H1 (cell line): ENCODE measurements around the gene ZFR. TPM values are rescaled to one million over a fixed set of nuclear protein-coding genes. Genes with fewer than 3 reads are reported as not detected.

Source experiments
- CTCF ChIA-PET: fragments of 300-600 bp; sonication (Branson Sonifier 250); formaldehyde crosslinking; loops from one replicate; lab custom pipeline; 2021; ENCODE audit not compliant: partially characterized antibody; lab: Charles Lee
- POLR2A ChIA-PET: fragments of 300-600 bp; sonication (Branson Sonifier 250); formaldehyde crosslinking; loops from one replicate; lab custom pipeline; 2021; ENCODE audit warnings: inconsistent platforms; ENCODE audit not compliant: partially characterized antibody; lab: Charles Lee
- DNase-seq, 2 experiments: peaks; one replicate each; pipeline versions ENCODE4 v3.0.0 to v3.0.0-alpha.2; 2010 to 2022; ENCODE audit warnings: low spot score in 2 of 2, low read depth in 1 of 2, mixed read lengths in 1 of 2
- FAIRE-seq: peaks from 2 replicates; lab custom pipeline; 2011; peaks lifted over from hg19 to GRCh38; lab: Jason Lieb, UNC
- H2AFZ ChIP-seq: 2 replicates; pipeline ENCODE4 v1.8.1; 2012; ENCODE audit warnings: low read length, inconsistent platforms
- H2AK5ac ChIP-seq: 2 replicates; pipeline ENCODE4 v1.6.1; 2013; ENCODE audit warnings: low read depth, low read length
- H2BK120ac ChIP-seq: replicated peaks from 2 replicates; pipeline ENCODE3; 2013; ENCODE audit warnings: low read depth, low read length, inconsistent platforms
- H2BK12ac ChIP-seq: 2 replicates; pipeline ENCODE4 v1.6.1; 2013; ENCODE audit warnings: low read depth, low read length
- H2BK15ac ChIP-seq: 2 replicates; pipeline ENCODE4 v1.6.1; 2013; ENCODE audit warnings: low read length
- H2BK20ac ChIP-seq: 2 replicates; pipeline ENCODE4 v1.6.1; 2013; ENCODE audit warnings: low read length
- H2BK5ac ChIP-seq: 2 replicates; pipeline ENCODE4 v1.6.1; 2013; ENCODE audit warnings: low read depth, low read length
- H3K14ac ChIP-seq: 2 replicates; pipeline ENCODE4 v1.6.1; 2013; ENCODE audit warnings: inconsistent platforms; ENCODE audit not compliant: insufficient read length
- H3K18ac ChIP-seq: 2 replicates; pipeline ENCODE4 v1.6.1; 2013; ENCODE audit warnings: low read length; ENCODE audit errors: extremely low read depth
- H3K23ac ChIP-seq: 2 replicates; pipeline ENCODE4 v1.6.1; 2013; ENCODE audit warnings: inconsistent platforms; ENCODE audit not compliant: insufficient read length
- H3K23me2 ChIP-seq: 2 replicates; pipeline ENCODE4 v1.6.1; 2013; ENCODE audit warnings: low read depth, low read length
- H3K27ac ChIP-seq: 2 replicates; pipeline ENCODE4 v1.6.1; 2011; ENCODE audit warnings: low read depth, low read length, inconsistent platforms
- H3K27me3 ChIP-seq, 4 experiments: replicated peaks in 1 of 4; 1 replicate in 1 of 4; 2 replicates in 3 of 4; pipeline versions ENCODE4 v1.6.1 to v1.8.1; 2011 to 2013; ENCODE audit warnings: low read length in 3 of 4, mild to moderate bottlenecking in 3 of 4, inconsistent platforms in 2 of 4, mixed read lengths in 2 of 4, moderate library complexity in 1 of 4; ENCODE audit not compliant: control insufficient read depth in 3 of 4, insufficient read depth in 3 of 4; ENCODE audit errors: extremely low read depth in 1 of 4
- H3K36me3 ChIP-seq, 4 experiments: 2 replicates each; pipeline versions ENCODE4 v1.6.1 to v1.8.1; 2011 to 2013; ENCODE audit warnings: mild to moderate bottlenecking in 4 of 4, low read length in 3 of 4, moderate library complexity in 2 of 4, control low read depth in 1 of 4, inconsistent platforms in 1 of 4; ENCODE audit not compliant: insufficient read depth in 4 of 4, control insufficient read depth in 2 of 4
- H3K4ac ChIP-seq: replicated peaks from 2 replicates; pipeline ENCODE3; 2013; ENCODE audit warnings: low read length, low read depth, mixed read lengths, inconsistent platforms; ENCODE audit not compliant: insufficient read length
- H3K4me1 ChIP-seq, 4 experiments: replicated peaks in 1 of 4; 1 replicate in 1 of 4; 2 replicates in 3 of 4; pipeline versions ENCODE4 v1.6.1 to v1.8.1; 2011 to 2013; ENCODE audit warnings: low read length in 3 of 4, inconsistent platforms in 2 of 4, mixed read lengths in 1 of 4; ENCODE audit not compliant: insufficient read depth in 4 of 4, control insufficient read depth in 3 of 4
- H3K4me2 ChIP-seq, 2 experiments: 2 replicates each; pipeline versions ENCODE4 v1.6.1 to v1.8.1; 2011 to 2013; ENCODE audit warnings: low read depth in 2 of 2, low read length in 2 of 2, control low read depth in 1 of 2, inconsistent platforms in 1 of 2, mild to moderate bottlenecking in 1 of 2; ENCODE audit not compliant: insufficient read depth in 1 of 2
- H3K4me3 ChIP-seq, 4 experiments: fragments of 200-600, 300-600 bp in 1 of 4; sonication (generic), shearing (Covaris generic), sonication (Bioruptor Twin) in 1 of 4; 2 replicates each; pipeline versions ENCODE4 v1.5.1 to v1.8.1; 2011 to 2016; ENCODE audit warnings: low read length in 4 of 4, low read depth in 3 of 4, control low read depth in 2 of 4, inconsistent platforms in 2 of 4, mild to moderate bottlenecking in 2 of 4, mixed read lengths in 1 of 4, moderate library complexity in 1 of 4; ENCODE audit not compliant: insufficient read depth in 2 of 4; ENCODE audit errors: extremely low read depth in 1 of 4
- H3K56ac ChIP-seq: replicated peaks from 2 replicates; pipeline ENCODE3; 2013; ENCODE audit warnings: low read depth, mild to moderate bottlenecking, mixed read lengths, low read length, inconsistent platforms; ENCODE audit not compliant: insufficient read length
- H3K79me1 ChIP-seq: 2 replicates; pipeline ENCODE4 v1.6.1; 2013; ENCODE audit warnings: low read depth, low read length, control low read depth
- H3K79me2 ChIP-seq, 2 experiments: 2 replicates each; pipeline versions ENCODE4 v1.6.1 to v1.8.1; 2012 to 2013; ENCODE audit warnings: low read length in 2 of 2, mild to moderate bottlenecking in 2 of 2, inconsistent platforms in 1 of 2; ENCODE audit not compliant: insufficient read depth in 2 of 2, control insufficient read depth in 1 of 2
- H3K9ac ChIP-seq, 4 experiments: replicated peaks in 1 of 4; 1 replicate in 1 of 4; 2 replicates in 3 of 4; pipeline versions ENCODE4 v1.6.1 to v1.8.1; 2011 to 2013; ENCODE audit warnings: low read depth in 3 of 4, low read length in 3 of 4, control low read depth in 2 of 4, mild to moderate bottlenecking in 2 of 4, moderate library complexity in 2 of 4, inconsistent platforms in 1 of 4; ENCODE audit errors: extremely low read depth in 1 of 4
- H3K9me3 ChIP-seq, 2 experiments: 2 replicates each; pipeline versions ENCODE4 v1.6.1 to v1.8.1; 2012 to 2013; ENCODE audit warnings: mild to moderate bottlenecking in 2 of 2, moderate library complexity in 2 of 2, control low read depth in 1 of 2, inconsistent platforms in 1 of 2, low read depth in 1 of 2, low read length in 1 of 2, mixed read lengths in 1 of 2; ENCODE audit not compliant: insufficient read depth in 2 of 2
- H4K20me1 ChIP-seq, 2 experiments: replicated peaks in 1 of 2; 2 replicates each; pipeline versions ENCODE3 to v1.8.1; 2011 to 2013; ENCODE audit warnings: inconsistent platforms in 2 of 2, low read length in 2 of 2, mild to moderate bottlenecking in 1 of 2; ENCODE audit not compliant: insufficient read depth in 2 of 2, control insufficient read depth in 1 of 2
- H4K5ac ChIP-seq: 2 replicates; pipeline ENCODE4 v1.6.1; 2013; ENCODE audit warnings: low read length, low read depth, mixed read lengths, inconsistent platforms; ENCODE audit not compliant: insufficient read length
- H4K8ac ChIP-seq: 2 replicates; pipeline ENCODE4 v1.8.0; 2013; ENCODE audit warnings: mild to moderate bottlenecking, moderate library complexity, low read length, inconsistent platforms; ENCODE audit not compliant: insufficient read depth; ENCODE audit errors: extremely low read depth
- H4K91ac ChIP-seq: replicated peaks from 2 replicates; pipeline ENCODE3; 2013; ENCODE audit warnings: low read length, mixed read lengths, inconsistent platforms; ENCODE audit not compliant: insufficient read length
- CBX5 ChIP-seq: fragments of 300-800, 300-1000 bp; sonication (generic); IDR thresholded peaks from 2 replicates; pipeline ENCODE4 v1.7.1; 2016; ENCODE audit warnings: antibody characterized with exemption, low read length, low read depth
- CTBP2 ChIP-seq: IDR thresholded peaks from 2 replicates; pipeline ENCODE4 v1.7.0; 2011; ENCODE audit warnings: borderline replicate concordance, mild to moderate bottlenecking, moderate library complexity, mixed read lengths, low read length; ENCODE audit not compliant: insufficient read depth, insufficient read length
- EP300 ChIP-seq, 2 experiments: IDR thresholded peaks; 1 replicate in 1 of 2; 2 replicates in 1 of 2; pipeline ENCODE4 v1.6.1; 2011 to 2012; ENCODE audit warnings: low read depth in 2 of 2, low read length in 2 of 2, mild to moderate bottlenecking in 2 of 2, borderline replicate concordance in 1 of 2, inconsistent platforms in 1 of 2, moderate library complexity in 1 of 2
- EZH2 ChIP-seq: fragments of 200-600 bp; sonication (generic); IDR thresholded peaks from 2 replicates; pipeline ENCODE4 v1.7.1; 2012; ENCODE audit warnings: low read depth, mild to moderate bottlenecking, moderate library complexity, low read length, inconsistent platforms; ENCODE audit not compliant: severe bottlenecking
- HDAC6 ChIP-seq: IDR thresholded peaks from one replicate; pipeline ENCODE4 v1.7.1; 2012; ENCODE audit warnings: low read depth, mild to moderate bottlenecking, inconsistent platforms, low read length, moderate library complexity
- POLR2AphosphoS5 ChIP-seq: IDR thresholded peaks from 2 replicates; pipeline ENCODE4 v1.6.1; 2011; ENCODE audit warnings: low read depth, low read length
- POU5F1 ChIP-seq: IDR thresholded peaks from 2 replicates; pipeline ENCODE4 v1.6.1; 2011; ENCODE audit warnings: low read depth, mild to moderate bottlenecking, low read length, moderate library complexity
- SP1 ChIP-seq: IDR thresholded peaks from 2 replicates; pipeline ENCODE4 v1.6.1; 2011; ENCODE audit warnings: low read depth, low read length
- SP2 ChIP-seq: IDR thresholded peaks from 2 replicates; pipeline ENCODE4 v1.6.1; 2012; ENCODE audit warnings: mild to moderate bottlenecking, low read length, inconsistent platforms
- TAF7 ChIP-seq: optimal IDR thresholded peaks from 2 replicates; pipeline ENCODE3; 2011; ENCODE audit warnings: low read depth, mild to moderate bottlenecking, inconsistent platforms, low read length, moderate library complexity, borderline replicate concordance
- TBP ChIP-seq: IDR thresholded peaks from 2 replicates; pipeline ENCODE4 v1.6.1; 2011; ENCODE audit warnings: low read depth, low read length, improper control_type of control experiment
- ZNF274 ChIP-seq: IDR thresholded peaks from 2 replicates; pipeline ENCODE4 v1.7.0; 2012; ENCODE audit warnings: low read length, borderline replicate concordance; ENCODE audit errors: extremely low read depth
- WGBS, 2 experiments: shearing (Covaris generic) in 1 of 2; methylation state at CpG; one replicate each; pipeline versions ENCODE4 v1.1.6 to v1.1.7; 2013 to 2015; ENCODE audit warnings: low lambda C conversion rate in 2 of 2, mixed read lengths in 2 of 2, inconsistent platforms in 1 of 2, low coverage in 1 of 2, missing lambda C conversion rate in 1 of 2; ENCODE audit not compliant: insufficient replicate concordance in 2 of 2, insufficient coverage in 1 of 2, insufficient read length in 1 of 2; ENCODE audit errors: extremely low coverage in 1 of 2, missing lambda C conversion rate in 1 of 2; 5-methylcytosine and 5-hydroxymethylcytosine counted together
- polyA plus RNA-seq, 7 experiments: library from polyadenylated mRNA; depleted of rRNA in 3 of 7; stranded (reverse) in 5 of 7; unstranded in 2 of 7; fragments of >200 nt in 5 of 7; fragments of 200-250 nt in 2 of 7; gene quantifications; 1 replicate in 5 of 7; 2 replicates in 1 of 7; 4 replicates in 1 of 7; pipeline versions ENCODE4 v1.2.1 to v1.2.3, GENCODE V29; 2011 to 2013; ENCODE audit warnings: missing spikeins in 2 of 7, mixed read lengths in 2 of 7
- total RNA-seq: library from RNA; stranded (reverse); fragmentation: NEBNext Ultra II Directional; extraction: Animal tissue kit (Norgen Biotek cat#: 25700); gene quantifications from 2 replicates; pipeline ENCODE4 v1.2.1, GENCODE V29; 2021
- TF ChIP-seq, protein P1 (sequence below): IDR thresholded peaks from 2 replicates; pipeline ENCODE4 v1.6.1; 2012; ENCODE audit warnings: inconsistent platforms

The ZFR gene
- total and polyA plus RNA-seq, 2 of the 8 experiments (the other 6 are each of a cell fraction or from before 2014, with no cell fraction given) = 68.8 to 92.7 TPM

GRCh38 chr5:32422697-32423096 lies 21.8 kb downstream of the ZFR start:
- H2BK12ac ChIP-seq = no peak overlapping the region
- ChIA-PET POLR2A (no interaction called here), CTCF (no interaction called here)
- H4K20me1 ChIP-seq = peaks cover 4 to 6% of the 10 kb centered on the region in 2 experiments
- H4K5ac ChIP-seq = no peak overlapping the region
- no peak overlapping the region for H2AFZ ChIP-seq
- no peak overlapping the region for H2AK5ac ChIP-seq
- TF ChIP-seq SP1 (no peak), CBX5 (no peak), POLR2AphosphoS5 (no peak), SP2 (no peak), TAF7 (no peak), HDAC6 (no peak), EZH2 (no peak), EP300 (IDR thresholded peaks at IDR 0.05; ENCODE audit: borderline replicate concordance in 1 of 2, low read depth in 2 of 2, low read length in 2 of 2) (no peak), ZNF274 (no peak), TBP (no peak), CTBP2 (no peak), POU5F1 (no peak)
- TF ChIP-seq, protein P1, sequence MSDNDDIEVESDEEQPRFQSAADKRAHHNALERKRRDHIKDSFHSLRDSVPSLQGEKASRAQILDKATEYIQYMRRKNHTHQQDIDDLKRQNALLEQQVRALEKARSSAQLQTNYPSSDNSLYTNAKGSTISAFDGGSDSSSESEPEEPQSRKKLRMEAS = no peak
- H3K18ac ChIP-seq = no peak overlapping the region
- H2BK15ac ChIP-seq = no peak overlapping the region
- H3K23me2 ChIP-seq = no peaks in the 10 kb centered on the region
- H3K9me3 ChIP-seq = peaks cover 4 to 5% of the 10 kb centered on the region in 2 experiments; a peak in 3 of 4 replicates
- no peak overlapping the region for H3K27ac ChIP-seq
- DNase-seq = no peak
- peaks cover 0 to 16% (median 6%) of the 10 kb centered on the region in 4 experiments; a peak in 4 of 8 replicates for H3K36me3 ChIP-seq
- no peak overlapping the region for H3K56ac ChIP-seq
- H3K4ac ChIP-seq = no peak overlapping the region
- H4K8ac ChIP-seq = no peak overlapping the region
- H3K4me1 ChIP-seq = no peaks in the 10 kb centered on the region
- no peaks in the 10 kb centered on the region for H3K27me3 ChIP-seq
- FAIRE-seq = no peak
- H3K9ac ChIP-seq = no peak overlapping the region
- no peaks in the 10 kb centered on the region for H3K79me1 ChIP-seq
- H3K4me3 ChIP-seq = no peak overlapping the region
- H3K23ac ChIP-seq = no peak overlapping the region
- peaks cover 0 to 78% of the 10 kb centered on the region in 2 experiments; a peak in 3 of 4 replicates for H3K79me2 ChIP-seq
- WGBS, 2 experiments = 97% methylated on average over 4 of the region's 4 CpGs; no CpG with 5 or more reads in 1 of the 2 experiments
- H3K4me2 ChIP-seq = no peak overlapping the region
- H2BK5ac ChIP-seq = no peak overlapping the region
- H3K14ac ChIP-seq = no peak overlapping the region
- H4K91ac ChIP-seq = no peak overlapping the region
- no peak overlapping the region for H2BK20ac ChIP-seq
- H2BK120ac ChIP-seq = no peak overlapping the region
